Endodermal cell (in vitro differentiated cells): ENCODE measurements around the gene GP1BA. TPM values are rescaled to one million over a fixed set of nuclear protein-coding genes. Genes with fewer than 3 reads are reported as not detected.

Source experiments
- DNase-seq: peaks from one replicate; pipeline ENCODE4 v3.0.0-alpha.2; 2017
- H3K27ac ChIP-seq: 2 replicates; pipeline ENCODE4 v1.5.1; 2013; ENCODE audit warnings: mild to moderate bottlenecking, low read depth, low read length, moderate library complexity
- H3K27me3 ChIP-seq: 2 replicates; pipeline ENCODE4 v1.6.1; 2013; ENCODE audit warnings: mild to moderate bottlenecking, low read length, moderate library complexity; ENCODE audit not compliant: insufficient read depth, control insufficient read depth, poor library complexity, severe bottlenecking
- H3K36me3 ChIP-seq: 2 replicates; pipeline ENCODE4 v1.7.0; 2013; ENCODE audit warnings: mild to moderate bottlenecking, low read length, moderate library complexity; ENCODE audit not compliant: control insufficient read depth, insufficient read depth
- H3K4me1 ChIP-seq: one replicate; pipeline ENCODE4 v1.7.0; 2013; ENCODE audit warnings: low read length; ENCODE audit not compliant: control insufficient read depth, insufficient read depth
- H3K4me3 ChIP-seq: 2 replicates; pipeline ENCODE4 v1.5.1; 2013; ENCODE audit warnings: mild to moderate bottlenecking, low read length, moderate library complexity
- H3K9ac ChIP-seq: 2 replicates; pipeline ENCODE4 v1.6.1; 2013; ENCODE audit warnings: mild to moderate bottlenecking, low read length, moderate library complexity; ENCODE audit not compliant: poor library complexity, severe bottlenecking; ENCODE audit errors: extremely low read depth
- H3K9me3 ChIP-seq: 2 replicates; pipeline ENCODE4 v1.6.1; 2013; ENCODE audit warnings: mild to moderate bottlenecking, low read length, moderate library complexity; ENCODE audit not compliant: control insufficient read depth
- H3K27ac Mint-ChIP-seq: 2 replicates; pipeline ENCODE4 v1.8.0; 2020; ENCODE audit warnings: mixed read lengths
- H3K27me3 Mint-ChIP-seq: 2 replicates; pipeline ENCODE4 v1.8.0; 2021; ENCODE audit warnings: mild to moderate bottlenecking, mixed read lengths; ENCODE audit not compliant: insufficient read depth
- H3K36me3 Mint-ChIP-seq: 2 replicates; pipeline ENCODE4 v1.8.0; 2020; ENCODE audit warnings: low read depth, mixed read lengths
- H3K4me1 Mint-ChIP-seq: 2 replicates; pipeline ENCODE4 v1.8.0; 2020; ENCODE audit warnings: mixed read lengths
- H3K4me3 Mint-ChIP-seq: 2 replicates; pipeline ENCODE4 v1.8.0; 2020; ENCODE audit warnings: mild to moderate bottlenecking, moderate library complexity, mixed read lengths
- H3K9me3 Mint-ChIP-seq: 2 replicates; pipeline ENCODE4 v1.8.0; 2020; ENCODE audit warnings: mild to moderate bottlenecking, mixed read lengths
- CTCF ChIP-seq: fragments of 200-600 bp; sonication (generic); conservative IDR thresholded peaks from 2 replicates; pipeline ENCODE4 v1.5.0; 2021; ENCODE audit warnings: antibody characterized with exemption, mild to moderate bottlenecking
- WGBS, 2 experiments: methylation state at CpG; one replicate each; pipeline versions ENCODE4 v1.1.5 to v1.1.7; 2013; ENCODE audit warnings: missing lambda C conversion rate in 2 of 2, mixed read lengths in 1 of 2; ENCODE audit not compliant: insufficient coverage in 1 of 2, insufficient read length in 1 of 2; 5-methylcytosine and 5-hydroxymethylcytosine counted together
- total RNA-seq, 2 donors: library from RNA; stranded (reverse); fragmentation: NEBNext Ultra II Directional in 1 of 2; extraction: Animal tissue kit (Norgen Biotek cat#: 25700) in 1 of 2; gene quantifications; 2 replicates in 1 of 2; 3 replicates in 1 of 2; pipeline ENCODE4 v1.2.1, GENCODE V29; 2021

The GP1BA gene
- total RNA-seq, 2 donors from 2014 or later = not detected

GRCh38 chr17:4937553-4937952 is 5.5 kb downstream of the GP1BA start:
- H3K27ac Mint-ChIP-seq = no peak overlapping the region
- Histone ChIP-seq H3K27ac (no peak overlapping the region), H3K27me3 (no peaks in the 10 kb centered on the region), H3K9ac (no peak overlapping the region), H3K4me1 (peaks cover 6% of the 10 kb centered on the region), H3K36me3 (peaks cover 30% of the 10 kb centered on the region), H3K4me3 (no peak overlapping the region), H3K9me3 (no peaks in the 10 kb centered on the region)
- DNase-seq = no peak
- TF ChIP-seq CTCF = no peak
- 95 to 99% methylated on average over 12 to 16 of the region's 16 CpGs for WGBS, 2 experiments
- H3K27me3 Mint-ChIP-seq = no peaks in the 10 kb centered on the region
- peaks cover 35% of the 10 kb centered on the region for H3K4me1 Mint-ChIP-seq
- H3K4me3 Mint-ChIP-seq = peak overlapping the region; percentile 94
- no peaks in the 10 kb centered on the region for H3K9me3 Mint-ChIP-seq
- H3K36me3 Mint-ChIP-seq = peaks cover 27% of the 10 kb centered on the region

- peak overlapping the region; percentile 94 for H3K4me3 Mint-ChIP-seq
- peak overlapping the region; percentile 98 for H3K4me3 ChIP-seq
- H3K27me3 Mint-ChIP-seq = no peaks in the 10 kb centered on the region
- peaks cover 30% of the 10 kb centered on the region for H3K4me1 Mint-ChIP-seq
- peaks cover 6% of the 10 kb centered on the region for H3K4me1 ChIP-seq
- H3K27me3 ChIP-seq = no peaks in the 10 kb centered on the region
- no peak overlapping the region for H3K27ac Mint-ChIP-seq
- H3K9me3 Mint-ChIP-seq = no peaks in the 10 kb centered on the region
- peaks cover 30% of the 10 kb centered on the region for H3K36me3 Mint-ChIP-seq
- no peak for TF ChIP-seq CTCF
- 89% methylated on average over 11 of the region's 11 CpGs; no CpG with 5 or more reads in 1 of the 2 experiments for WGBS, 2 experiments
- no peak overlapping the region for H3K9ac ChIP-seq
- H3K9me3 ChIP-seq = no peaks in the 10 kb centered on the region
- H3K36me3 ChIP-seq = peaks cover 35% of the 10 kb centered on the region
- no peak overlapping the region for H3K27ac ChIP-seq
- no peak for DNase-seq
Measured at GRCh38 chr17:4938069-4938491, 6.0 kb downstream of the GP1BA start.

GRCh38 chr17:4938688-4939545 is 6.8 kb downstream of the GP1BA start:
- H3K4me3 Mint-ChIP-seq = peak overlapping the region; percentile 94
- WGBS, 2 experiments = 71% methylated on average over 16 to 19 of the region's 19 CpGs
- H3K27ac Mint-ChIP-seq = peak overlapping the region; percentile 99
- peaks cover 42% of the 10 kb centered on the region for H3K36me3 ChIP-seq
- no peaks in the 10 kb centered on the region for H3K27me3 ChIP-seq
- peak overlapping the region; percentile 84 for H3K9ac ChIP-seq
- TF ChIP-seq CTCF = no peak
- H3K9me3 Mint-ChIP-seq = no peaks in the 10 kb centered on the region
- peaks cover 27% of the 10 kb centered on the region for H3K4me1 Mint-ChIP-seq
- H3K27me3 Mint-ChIP-seq = no peaks in the 10 kb centered on the region
- DNase-seq = no peak
- H3K36me3 Mint-ChIP-seq = peaks cover 36% of the 10 kb centered on the region
- H3K4me3 ChIP-seq = peak overlapping the region; percentile 98
- H3K27ac ChIP-seq = peak overlapping the region; percentile 96
- peaks cover 6% of the 10 kb centered on the region for H3K4me1 ChIP-seq
- no peaks in the 10 kb centered on the region for H3K9me3 ChIP-seq
